K562 (cell line): ENCODE data around the gene NUP98. TPM values are rescaled to one million over a fixed set of nuclear protein-coding genes. Genes with fewer than 3 reads are reported as not detected.
A peak's percentile ranks its signal among the peaks of the same experiment; 100 is the strongest.

ENCODE experiments used
- CREB5 ChIP-seq: fragments of 250-450 bp; sonication (Bioruptor Pico); IDR thresholded peaks from 2 replicates; pipeline ENCODE4 v1.5.0; 2020; ENCODE audit warnings: mild to moderate bottlenecking
- EP400 ChIP-seq: fragments of 450-650 bp; IDR thresholded peaks from 2 replicates; pipeline ENCODE4 v1.6.1; 2017; ENCODE audit warnings: antibody characterized with exemption, mild to moderate bottlenecking, moderate library complexity
- GTF2E2 ChIP-seq: fragments of 200-800 bp; sonication (Bioruptor generic); IDR thresholded peaks from 2 replicates; pipeline ENCODE4 v1.6.1; 2016; ENCODE audit warnings: missing genetic modification characterization, missing compliant biosample characterization
- HNRNPUL1 ChIP-seq: fragments of 200-400 bp; formaldehyde crosslinking; IDR thresholded peaks from 2 replicates; pipeline ENCODE4 v1.6.1; 2017; ENCODE audit warnings: low read length
- MAX ChIP-seq: sonication (generic); formaldehyde crosslinking; IDR thresholded peaks from 2 replicates; pipeline ENCODE4 v1.9.0; 2022; ENCODE audit warnings: mild to moderate bottlenecking, missing genetic modification reagents
- PHF8 ChIP-seq: fragments of 200-600 bp; sonication (generic); IDR thresholded peaks from 2 replicates; pipeline ENCODE4 v1.6.1; 2012; ENCODE audit warnings: mixed run types, mild to moderate bottlenecking, inconsistent platforms, low read length, moderate library complexity, borderline replicate concordance
- POLR2AphosphoS5 ChIP-seq: IDR thresholded peaks from 2 replicates; pipeline ENCODE4 v1.6.1; 2011; ENCODE audit warnings: mild to moderate bottlenecking, low read depth, low read length, moderate library complexity; ENCODE audit not compliant: control insufficient read depth, insufficient read depth
- THRB ChIP-seq: fragments of 450-650 bp; formaldehyde crosslinking; conservative IDR thresholded peaks from 2 replicates; pipeline ENCODE4 v1.4.0; 2022; ENCODE audit warnings: mild to moderate bottlenecking, missing genetic modification characterization
- XRCC5 ChIP-seq: fragments of 200-400 bp; formaldehyde crosslinking; IDR thresholded peaks from 2 replicates; pipeline ENCODE4 v1.6.1; 2017; ENCODE audit warnings: low read depth, mild to moderate bottlenecking, low read length
- ZBTB40 ChIP-seq, 2 experiments: fragments of 450-650 bp in 1 of 2; sonication (generic) in 1 of 2; formaldehyde crosslinking in 1 of 2; IDR thresholded peaks; 2 replicates each; pipeline versions ENCODE4 v1.7.1 to v1.9.0; 2016 to 2022; ENCODE audit warnings: inconsistent platforms in 1 of 2, mild to moderate bottlenecking in 1 of 2, missing genetic modification reagents in 1 of 2
- ZNF740 ChIP-seq, 3 experiments: fragments of 200-800 bp in 1 of 3; sonication (Bioruptor generic) in 1 of 3; sonication (generic) in 1 of 3; formaldehyde crosslinking in 1 of 3; IDR thresholded peaks; 2 replicates each; pipeline versions ENCODE4 v1.6.1 to v1.8.0; 2016 to 2022; ENCODE audit warnings: mild to moderate bottlenecking in 2 of 3, missing compliant biosample characterization in 2 of 3, missing genetic modification characterization in 2 of 3, missing genetic modification reagents in 1 of 3
- polyA plus RNA-seq, 8 experiments: library from polyadenylated mRNA; depleted of rRNA in 4 of 8; stranded (reverse) in 5 of 8; unstranded in 3 of 8; fragments of >200 nt; fragmentation: Nextera tagmentation in 2 of 8; fragmentation: Illumina TruSeq in 1 of 8; extraction: Ambion mirVana in 2 of 8; extraction: Trizol in 1 of 8; gene quantifications; 2 replicates each; pipeline versions ENCODE4 v1.2.1 to v1.2.3, GENCODE V29; 2011 to 2014; ENCODE audit warnings: inconsistent platforms in 1 of 8, missing spikeins in 1 of 8
- total RNA-seq, 7 experiments: library from RNA; depleted of rRNA in 6 of 7; stranded (reverse); fragments of >200 nt in 6 of 7; fragmentation: Illumina TruSeq in 2 of 7; extraction: Trizol in 2 of 7; gene quantifications; 2 replicates each; pipeline versions ENCODE4 v1.2.1 to v1.2.3, GENCODE V29; 2011 to 2021; ENCODE audit warnings: low replicate concordance in 1 of 7

NUP98 gene
- total and polyA plus RNA-seq, 9 of the 15 experiments (the other 6 are each of a cell fraction or from before 2014, with no cell fraction given): 45.1 to 196 (median 130) TPM

GRCh38 chr11:3797329-3798090 lies at the start of gene NUP98 (continued):
- peak; percentile 89; the same call in 1 of the 2 replicates for TF ChIP-seq EP400
- TF ChIP-seq MAX: peak; percentile 95
- peak; percentile 84 for TF ChIP-seq POLR2AphosphoS5
- TF ChIP-seq ZNF740 (CRISPR knock-in tag; IDR thresholded peaks at IDR 0.05): 0 out of 2 replicates have a peak, but pooled peaks have one; percentile 19
- TF ChIP-seq ZNF740 (tag; IDR thresholded peaks at IDR 0.05): no peak
- TF ChIP-seq ZBTB40 (IDR thresholded peaks at IDR 0.05): peak; percentile 41; the same call in 1 of the 2 replicates
- TF ChIP-seq ZBTB40 (CRISPR knock-in tag; IDR thresholded peaks at IDR 0.05): no peak
- no peak for TF ChIP-seq THRB (CRISPR knock-in tag)
- peak; percentile 76 for TF ChIP-seq PHF8
- TF ChIP-seq XRCC5: 0 out of 2 replicates have a peak, but pooled peaks have one; percentile 39
- TF ChIP-seq GTF2E2: peak; percentile 72; the same call in 1 of the 2 replicates
- TF ChIP-seq CREB5 (CRISPR knock-in tag): no peak
- TF ChIP-seq HNRNPUL1: no peak
